Heart right ventricle (tissue), 16 donors: ENCODE data around the gene LYST. TPM values are rescaled to one million over a fixed set of nuclear protein-coding genes. Genes with fewer than 3 reads are reported as not detected.

Source experiments
- ATAC-seq, 8 donors: fragments of 200-7000 bp; cut with Tn5 transposase; one replicate each; pipeline ENCODE4 v1.9.1; 2020; ENCODE audit warnings: mild to moderate bottlenecking in 8 of 8, moderate library complexity in 8 of 8, moderate number of reproducible peaks in 1 of 8
- DNase-seq, 2 donors: peaks; one replicate each; pipeline ENCODE4 v3.0.0-alpha.2; 2020
- H3K27ac ChIP-seq, 10 donors: fragments of 200-600 bp; sonication (generic) in 2 of 10; one replicate each; pipeline versions ENCODE4 v1.5.0 to v1.8.0; 2020 to 2022; ENCODE audit warnings: mild to moderate bottlenecking in 3 of 10
- H3K27me3 ChIP-seq, 7 donors: fragments of 200-600 bp; one replicate each; pipeline ENCODE4 v1.8.0; 2021 to 2022; ENCODE audit warnings: mild to moderate bottlenecking in 2 of 7
- H3K36me3 ChIP-seq, 9 donors: fragments of 200-600 bp; sonication (generic) in 1 of 9; one replicate each; pipeline versions ENCODE4 v1.5.0 to v1.8.0; 2020 to 2022; ENCODE audit warnings: mild to moderate bottlenecking in 2 of 9
- H3K4me1 ChIP-seq, 9 donors: fragments of 200-600 bp; sonication (generic) in 1 of 9; one replicate each; pipeline versions ENCODE4 v1.5.0 to v1.8.0; 2020 to 2022; ENCODE audit warnings: mild to moderate bottlenecking in 4 of 9
- H3K4me3 ChIP-seq, 10 donors: fragments of 200-600 bp; sonication (generic) in 2 of 10; one replicate each; pipeline versions ENCODE4 v1.5.0 to v1.8.0; 2020 to 2022; ENCODE audit warnings: mild to moderate bottlenecking in 7 of 10, moderate library complexity in 2 of 10
- H3K9me3 ChIP-seq, 11 donors: fragments of 200-600 bp in 10 of 11; sonication (generic) in 2 of 11; one replicate each; pipeline versions ENCODE4 v1.5.0 to v1.8.0; 2013 to 2022; ENCODE audit warnings: mild to moderate bottlenecking in 2 of 11, control low read depth in 1 of 11, moderate library complexity in 1 of 11
- WGBS, 2 donors: extraction: QIAGEN DNeasy Blood & Tissue Kit; methylation state at CpG; one replicate each; pipeline ENCODE4 v1.1.7; 2013; ENCODE audit warnings: inconsistent platforms in 1 of 2; 5-methylcytosine and 5-hydroxymethylcytosine counted together
- intact Hi-C, 10 donors: fragments of 100-400 bp; cut with DNase I; formaldehyde crosslinking; loops; one replicate each; pipeline versions ENCODE4 v1.11.1 to v1.14.2; 2022
- polyA plus RNA-seq, 2 donors: library from polyadenylated mRNA; stranded (reverse); fragments of 200-250 nt; gene quantifications; one replicate each; pipeline ENCODE4 v1.2.3, GENCODE V29; 2013
- total RNA-seq, 10 donors: library from RNA; stranded (reverse); fragmentation: NEBNext Ultra II Directional in 3 of 10; extraction: Animal tissue kit (Norgen Biotek cat#: 25700) in 3 of 10; gene quantifications; one replicate each; pipeline versions ENCODE4 v1.2.1 to v1.2.4, GENCODE V29; 2021 to 2023
- TF ChIP-seq, protein P1 (sequence below), 9 donors: fragments of 200-600 bp; sonication (generic) in 2 of 9; IDR thresholded peaks; one replicate each; pipeline versions ENCODE4 v1.5.0 to v1.8.0; 2021 to 2022; ENCODE audit warnings: antibody characterized with exemption in 9 of 9, mild to moderate bottlenecking in 5 of 9, moderate library complexity in 1 of 9
- donor health status: Arrhythmogenic right ventricular cardiomyopathy.
- donor health status: ischemic (EF 13 %, LVEDD 7.1; RV severe dilation, severe dysfunction).
- donor health status: healthy with polysubstance abuse.
- donor health status: DM: no; HTN: yes; CAD: no.
- donor health status: DM: no; HTN: no; CAD: no.
- donor health status: ischemic (EF 25% LVEDD 6.9; RV normal size, moderate dysfunction).
- donor health status: ischemic (EF 25% LVEDD 5.7; RV mildly dilated, moderate dysfunction).
- donor health status: healthy.
- donor health status: DM: yes; HTN: yes; CAD: no.
- donor health status: Ischemic cardiomyopathy.
- donor health status: ischemic (EF 35%, LVEDD 5.7; RV mildly dilated, moderate dysfunction).
- donor health status: nonischemic (EF 11% LVEDD 7.7; RV severe dilation, severe dysfunction).
- donor health status: DM: yes; HTN: yes; CAD: no.
- donor health status: PGD.
- donor health status: ischemic (EF 29% LVEDD 5.4; RV normal size, mild dysfunction).
- donor health status: nonischemic (EF 23%, LVEDD 6.1; RV moderate dilation, normal function).

Gene LYST
- total and polyA plus RNA-seq, 12 donors, result 3.3 to 13.6 (median 10.5) TPM

- no peak for ATAC-seq
- intact Hi-C loops, result no loop called here
- no peaks in the 10 kb centered on the region for H3K9me3 ChIP-seq
- no peak overlapping the region for H3K4me3 ChIP-seq
- H3K27ac ChIP-seq, result no peak overlapping the region
- H3K36me3 ChIP-seq, result peaks cover 0 to 100% (median 24%) of the 10 kb centered on the region in 9 donors
- no peak for DNase-seq
- no peaks in the 10 kb centered on the region for H3K4me1 ChIP-seq
- TF ChIP-seq, protein P1, sequence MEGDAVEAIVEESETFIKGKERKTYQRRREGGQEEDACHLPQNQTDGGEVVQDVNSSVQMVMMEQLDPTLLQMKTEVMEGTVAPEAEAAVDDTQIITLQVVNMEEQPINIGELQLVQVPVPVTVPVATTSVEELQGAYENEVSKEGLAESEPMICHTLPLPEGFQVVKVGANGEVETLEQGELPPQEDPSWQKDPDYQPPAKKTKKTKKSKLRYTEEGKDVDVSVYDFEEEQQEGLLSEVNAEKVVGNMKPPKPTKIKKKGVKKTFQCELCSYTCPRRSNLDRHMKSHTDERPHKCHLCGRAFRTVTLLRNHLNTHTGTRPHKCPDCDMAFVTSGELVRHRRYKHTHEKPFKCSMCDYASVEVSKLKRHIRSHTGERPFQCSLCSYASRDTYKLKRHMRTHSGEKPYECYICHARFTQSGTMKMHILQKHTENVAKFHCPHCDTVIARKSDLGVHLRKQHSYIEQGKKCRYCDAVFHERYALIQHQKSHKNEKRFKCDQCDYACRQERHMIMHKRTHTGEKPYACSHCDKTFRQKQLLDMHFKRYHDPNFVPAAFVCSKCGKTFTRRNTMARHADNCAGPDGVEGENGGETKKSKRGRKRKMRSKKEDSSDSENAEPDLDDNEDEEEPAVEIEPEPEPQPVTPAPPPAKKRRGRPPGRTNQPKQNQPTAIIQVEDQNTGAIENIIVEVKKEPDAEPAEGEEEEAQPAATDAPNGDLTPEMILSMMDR (IDR thresholded peaks at IDR 0.05), result no peak
- WGBS, 2 donors, result 89 to 90% methylated on average over 4 of the region's 4 CpGs
- H3K27me3 ChIP-seq, result no peaks in the 10 kb centered on the region
Measured at GRCh38 chr1:235708390-235708962, 158.2 kb downstream of the LYST start.

GRCh38 chr1:235703506-235703905 lies 163.2 kb downstream of the LYST start:
- ATAC-seq, result no peak
- H3K9me3 ChIP-seq, result no peaks in the 10 kb centered on the region
- TF ChIP-seq, protein P1 (IDR thresholded peaks at IDR 0.05), result no peak
- intact Hi-C loops, result no loop called here
- H3K27me3 ChIP-seq, result no peaks in the 10 kb centered on the region
- 83 to 84% methylated on average over 2 of the region's 2 CpGs for WGBS, 2 donors
- no peak overlapping the region for H3K27ac ChIP-seq
- H3K36me3 ChIP-seq, result peaks cover 0 to 100% (median 25%) of the 10 kb centered on the region in 9 donors
- no peaks in the 10 kb centered on the region for H3K4me1 ChIP-seq
- no peak for DNase-seq
- no peak overlapping the region for H3K4me3 ChIP-seq

DNA sequence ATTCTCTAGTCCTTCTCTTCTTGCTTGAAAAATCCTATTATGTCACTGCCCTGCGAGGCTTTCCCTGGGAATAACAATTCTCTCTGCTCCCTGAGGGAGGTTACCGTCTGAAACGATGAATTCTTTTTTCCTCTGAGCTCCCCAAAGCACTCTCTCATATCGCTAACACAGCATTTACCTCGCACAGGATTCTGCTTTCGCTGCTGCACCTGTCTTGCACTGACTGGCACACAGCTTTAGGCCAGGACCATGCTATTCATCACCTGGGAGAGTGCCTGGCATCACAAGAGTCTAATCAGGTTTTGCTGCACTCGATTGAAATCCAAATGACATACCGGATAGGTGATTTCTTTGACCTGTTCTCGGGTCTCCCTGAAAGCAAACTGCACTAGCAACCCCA lies 164.3 kb downstream of the LYST start:
- Histone ChIP-seq H3K4me1 (no peaks in the 10 kb centered on the region), H3K36me3 (peaks cover 0 to 100% (median 22%) of the 10 kb centered on the region in 9 donors), H3K9me3 (no peaks in the 10 kb centered on the region), H3K4me3 (no peak overlapping the region), H3K27me3 (no peaks in the 10 kb centered on the region), H3K27ac (no peak overlapping the region)
- ATAC-seq, result no peak
- TF ChIP-seq, protein P1 (IDR thresholded peaks at IDR 0.05), result no peak
- no peak for DNase-seq
- 82 to 86% methylated on average over 9 of the region's 9 CpGs for WGBS, 2 donors
- intact Hi-C loops, result no loop called here

DNA sequence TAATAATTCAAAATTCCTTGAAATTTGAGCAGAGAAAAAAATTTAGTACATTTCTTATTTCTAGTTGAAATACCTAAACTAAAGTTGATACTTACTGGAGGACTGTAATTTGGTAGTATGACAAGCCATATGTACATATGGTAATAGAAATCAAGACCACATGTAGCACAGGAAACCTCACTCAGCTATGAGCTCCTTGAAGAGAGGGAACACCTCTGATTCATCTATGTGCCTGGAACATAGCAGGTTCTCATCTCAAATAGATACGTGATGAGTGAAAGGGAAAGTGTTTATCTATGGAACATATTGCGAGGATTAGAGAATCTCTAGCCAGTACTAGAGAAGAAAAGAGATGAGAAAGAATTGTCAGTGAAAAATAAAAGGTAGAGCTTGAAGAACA lies 169.2 kb downstream of the LYST start:
- TF ChIP-seq, protein P1 (IDR thresholded peaks at IDR 0.05), result no peak
- H3K36me3 ChIP-seq, result peaks cover 0 to 100% (median 27%) of the 10 kb centered on the region in 9 donors
- intact Hi-C loops, result no loop called here
- H3K27ac ChIP-seq, result no peak overlapping the region
- H3K4me1 ChIP-seq, result no peaks in the 10 kb centered on the region
- H3K4me3 ChIP-seq, result no peak overlapping the region
- no peaks in the 10 kb centered on the region for H3K9me3 ChIP-seq
- no peaks in the 10 kb centered on the region for H3K27me3 ChIP-seq
- no peak for ATAC-seq
- 97 to 99% methylated on average over 2 of the region's 2 CpGs for WGBS, 2 donors
- DNase-seq, result no peak
